H1 (cell line): ENCODE measurements around the gene FMOD. TPM values are rescaled to one million over a fixed set of nuclear protein-coding genes. Genes with fewer than 3 reads are reported as not detected.
A peak's percentile ranks its signal among the peaks of the same experiment; 100 is the strongest.

Source experiments
- CTCF ChIA-PET: fragments of 300-600 bp; sonication (Branson Sonifier 250); formaldehyde crosslinking; loops from one replicate; lab custom pipeline; 2021; ENCODE audit not compliant: partially characterized antibody; lab: Charles Lee
- POLR2A ChIA-PET: fragments of 300-600 bp; sonication (Branson Sonifier 250); formaldehyde crosslinking; loops from one replicate; lab custom pipeline; 2021; ENCODE audit warnings: inconsistent platforms; ENCODE audit not compliant: partially characterized antibody; lab: Charles Lee
- DNase-seq, 2 experiments: peaks; one replicate each; pipeline versions ENCODE4 v3.0.0 to v3.0.0-alpha.2; 2010 to 2022; ENCODE audit warnings: low spot score in 2 of 2, low read depth in 1 of 2, mixed read lengths in 1 of 2
- FAIRE-seq: peaks from 2 replicates; lab custom pipeline; 2011; peaks lifted over from hg19 to GRCh38; lab: Jason Lieb, UNC
- H2AFZ ChIP-seq: 2 replicates; pipeline ENCODE4 v1.8.1; 2012; ENCODE audit warnings: low read length, inconsistent platforms
- H2AK5ac ChIP-seq: 2 replicates; pipeline ENCODE4 v1.6.1; 2013; ENCODE audit warnings: low read depth, low read length
- H2BK120ac ChIP-seq: replicated peaks from 2 replicates; pipeline ENCODE3; 2013; ENCODE audit warnings: low read depth, low read length, inconsistent platforms
- H2BK12ac ChIP-seq: 2 replicates; pipeline ENCODE4 v1.6.1; 2013; ENCODE audit warnings: low read depth, low read length
- H2BK15ac ChIP-seq: 2 replicates; pipeline ENCODE4 v1.6.1; 2013; ENCODE audit warnings: low read length
- H2BK20ac ChIP-seq: 2 replicates; pipeline ENCODE4 v1.6.1; 2013; ENCODE audit warnings: low read length
- H2BK5ac ChIP-seq: 2 replicates; pipeline ENCODE4 v1.6.1; 2013; ENCODE audit warnings: low read depth, low read length
- H3K14ac ChIP-seq: 2 replicates; pipeline ENCODE4 v1.6.1; 2013; ENCODE audit warnings: inconsistent platforms; ENCODE audit not compliant: insufficient read length
- H3K18ac ChIP-seq: 2 replicates; pipeline ENCODE4 v1.6.1; 2013; ENCODE audit warnings: low read length; ENCODE audit errors: extremely low read depth
- H3K23ac ChIP-seq: 2 replicates; pipeline ENCODE4 v1.6.1; 2013; ENCODE audit warnings: inconsistent platforms; ENCODE audit not compliant: insufficient read length
- H3K23me2 ChIP-seq: 2 replicates; pipeline ENCODE4 v1.6.1; 2013; ENCODE audit warnings: low read depth, low read length
- H3K27ac ChIP-seq: 2 replicates; pipeline ENCODE4 v1.6.1; 2011; ENCODE audit warnings: low read depth, low read length, inconsistent platforms
- H3K27me3 ChIP-seq, 4 experiments: replicated peaks in 1 of 4; 1 replicate in 1 of 4; 2 replicates in 3 of 4; pipeline versions ENCODE4 v1.6.1 to v1.8.1; 2011 to 2013; ENCODE audit warnings: low read length in 3 of 4, mild to moderate bottlenecking in 3 of 4, inconsistent platforms in 2 of 4, mixed read lengths in 2 of 4, moderate library complexity in 1 of 4; ENCODE audit not compliant: control insufficient read depth in 3 of 4, insufficient read depth in 3 of 4; ENCODE audit errors: extremely low read depth in 1 of 4
- H3K36me3 ChIP-seq, 4 experiments: 2 replicates each; pipeline versions ENCODE4 v1.6.1 to v1.8.1; 2011 to 2013; ENCODE audit warnings: mild to moderate bottlenecking in 4 of 4, low read length in 3 of 4, moderate library complexity in 2 of 4, control low read depth in 1 of 4, inconsistent platforms in 1 of 4; ENCODE audit not compliant: insufficient read depth in 4 of 4, control insufficient read depth in 2 of 4
- H3K4ac ChIP-seq: replicated peaks from 2 replicates; pipeline ENCODE3; 2013; ENCODE audit warnings: low read length, low read depth, mixed read lengths, inconsistent platforms; ENCODE audit not compliant: insufficient read length
- H3K4me1 ChIP-seq, 4 experiments: replicated peaks in 1 of 4; 1 replicate in 1 of 4; 2 replicates in 3 of 4; pipeline versions ENCODE4 v1.6.1 to v1.8.1; 2011 to 2013; ENCODE audit warnings: low read length in 3 of 4, inconsistent platforms in 2 of 4, mixed read lengths in 1 of 4; ENCODE audit not compliant: insufficient read depth in 4 of 4, control insufficient read depth in 3 of 4
- H3K4me2 ChIP-seq, 2 experiments: 2 replicates each; pipeline versions ENCODE4 v1.6.1 to v1.8.1; 2011 to 2013; ENCODE audit warnings: low read depth in 2 of 2, low read length in 2 of 2, control low read depth in 1 of 2, inconsistent platforms in 1 of 2, mild to moderate bottlenecking in 1 of 2; ENCODE audit not compliant: insufficient read depth in 1 of 2
- H3K4me3 ChIP-seq, 4 experiments: fragments of 200-600, 300-600 bp in 1 of 4; sonication (generic), shearing (Covaris generic), sonication (Bioruptor Twin) in 1 of 4; 2 replicates each; pipeline versions ENCODE4 v1.5.1 to v1.8.1; 2011 to 2016; ENCODE audit warnings: low read length in 4 of 4, low read depth in 3 of 4, control low read depth in 2 of 4, inconsistent platforms in 2 of 4, mild to moderate bottlenecking in 2 of 4, mixed read lengths in 1 of 4, moderate library complexity in 1 of 4; ENCODE audit not compliant: insufficient read depth in 2 of 4; ENCODE audit errors: extremely low read depth in 1 of 4
- H3K56ac ChIP-seq: replicated peaks from 2 replicates; pipeline ENCODE3; 2013; ENCODE audit warnings: low read depth, mild to moderate bottlenecking, mixed read lengths, low read length, inconsistent platforms; ENCODE audit not compliant: insufficient read length
- H3K79me1 ChIP-seq: 2 replicates; pipeline ENCODE4 v1.6.1; 2013; ENCODE audit warnings: low read depth, low read length, control low read depth
- H3K79me2 ChIP-seq, 2 experiments: 2 replicates each; pipeline versions ENCODE4 v1.6.1 to v1.8.1; 2012 to 2013; ENCODE audit warnings: low read length in 2 of 2, mild to moderate bottlenecking in 2 of 2, inconsistent platforms in 1 of 2; ENCODE audit not compliant: insufficient read depth in 2 of 2, control insufficient read depth in 1 of 2
- H3K9ac ChIP-seq, 4 experiments: replicated peaks in 1 of 4; 1 replicate in 1 of 4; 2 replicates in 3 of 4; pipeline versions ENCODE4 v1.6.1 to v1.8.1; 2011 to 2013; ENCODE audit warnings: low read depth in 3 of 4, low read length in 3 of 4, control low read depth in 2 of 4, mild to moderate bottlenecking in 2 of 4, moderate library complexity in 2 of 4, inconsistent platforms in 1 of 4; ENCODE audit errors: extremely low read depth in 1 of 4
- H3K9me3 ChIP-seq, 2 experiments: 2 replicates each; pipeline versions ENCODE4 v1.6.1 to v1.8.1; 2012 to 2013; ENCODE audit warnings: mild to moderate bottlenecking in 2 of 2, moderate library complexity in 2 of 2, control low read depth in 1 of 2, inconsistent platforms in 1 of 2, low read depth in 1 of 2, low read length in 1 of 2, mixed read lengths in 1 of 2; ENCODE audit not compliant: insufficient read depth in 2 of 2
- H4K20me1 ChIP-seq, 2 experiments: replicated peaks in 1 of 2; 2 replicates each; pipeline versions ENCODE3 to v1.8.1; 2011 to 2013; ENCODE audit warnings: inconsistent platforms in 2 of 2, low read length in 2 of 2, mild to moderate bottlenecking in 1 of 2; ENCODE audit not compliant: insufficient read depth in 2 of 2, control insufficient read depth in 1 of 2
- H4K5ac ChIP-seq: 2 replicates; pipeline ENCODE4 v1.6.1; 2013; ENCODE audit warnings: low read length, low read depth, mixed read lengths, inconsistent platforms; ENCODE audit not compliant: insufficient read length
- H4K8ac ChIP-seq: 2 replicates; pipeline ENCODE4 v1.8.0; 2013; ENCODE audit warnings: mild to moderate bottlenecking, moderate library complexity, low read length, inconsistent platforms; ENCODE audit not compliant: insufficient read depth; ENCODE audit errors: extremely low read depth
- H4K91ac ChIP-seq: replicated peaks from 2 replicates; pipeline ENCODE3; 2013; ENCODE audit warnings: low read length, mixed read lengths, inconsistent platforms; ENCODE audit not compliant: insufficient read length
- BACH1 ChIP-seq: IDR thresholded peaks from 2 replicates; pipeline ENCODE4 v1.6.1; 2012; ENCODE audit warnings: low read length, improper control_type of control experiment
- CHD1 ChIP-seq: IDR thresholded peaks from 2 replicates; pipeline ENCODE4 v1.6.1; 2012; ENCODE audit warnings: low read depth, low read length, improper control_type of control experiment
- CREB1 ChIP-seq: IDR thresholded peaks from 2 replicates; pipeline ENCODE4 v1.6.1; 2012; ENCODE audit warnings: inconsistent platforms
- JUN ChIP-seq: IDR thresholded peaks from 2 replicates; pipeline ENCODE4 v1.6.1; 2011; ENCODE audit warnings: low read depth, mild to moderate bottlenecking, improper control_type of control experiment, low read length
- KDM1A ChIP-seq: fragments of 200-600, 300-600 bp; sonication (generic); IDR thresholded peaks from 2 replicates; pipeline ENCODE4 v1.7.1; 2016; ENCODE audit warnings: mild to moderate bottlenecking, low read length, borderline replicate concordance
- POLR2AphosphoS5 ChIP-seq: IDR thresholded peaks from 2 replicates; pipeline ENCODE4 v1.6.1; 2011; ENCODE audit warnings: low read depth, low read length
- RBBP5 ChIP-seq: IDR thresholded peaks from 2 replicates; pipeline ENCODE4 v1.7.1; 2012; ENCODE audit warnings: low read depth, mild to moderate bottlenecking, inconsistent platforms, low read length, moderate library complexity, borderline replicate concordance
- SIRT6 ChIP-seq: IDR thresholded peaks from one replicate; pipeline ENCODE4 v1.7.1; 2012; ENCODE audit warnings: low read length, inconsistent platforms
- WGBS, 2 experiments: shearing (Covaris generic) in 1 of 2; methylation state at CpG; one replicate each; pipeline versions ENCODE4 v1.1.6 to v1.1.7; 2013 to 2015; ENCODE audit warnings: low lambda C conversion rate in 2 of 2, mixed read lengths in 2 of 2, inconsistent platforms in 1 of 2, low coverage in 1 of 2, missing lambda C conversion rate in 1 of 2; ENCODE audit not compliant: insufficient replicate concordance in 2 of 2, insufficient coverage in 1 of 2, insufficient read length in 1 of 2; ENCODE audit errors: extremely low coverage in 1 of 2, missing lambda C conversion rate in 1 of 2; 5-methylcytosine and 5-hydroxymethylcytosine counted together
- polyA plus RNA-seq, 7 experiments: library from polyadenylated mRNA; depleted of rRNA in 3 of 7; stranded (reverse) in 5 of 7; unstranded in 2 of 7; fragments of >200 nt in 5 of 7; fragments of 200-250 nt in 2 of 7; gene quantifications; 1 replicate in 5 of 7; 2 replicates in 1 of 7; 4 replicates in 1 of 7; pipeline versions ENCODE4 v1.2.1 to v1.2.3, GENCODE V29; 2011 to 2013; ENCODE audit warnings: missing spikeins in 2 of 7, mixed read lengths in 2 of 7
- total RNA-seq: library from RNA; stranded (reverse); fragmentation: NEBNext Ultra II Directional; extraction: Animal tissue kit (Norgen Biotek cat#: 25700); gene quantifications from 2 replicates; pipeline ENCODE4 v1.2.1, GENCODE V29; 2021
- TF ChIP-seq, protein P1 (sequence below), 3 experiments: IDR thresholded peaks; 1 replicate in 2 of 3; 2 replicates in 1 of 3; pipeline versions ENCODE4 v1.5.1 to v1.6.1; 2011; ENCODE audit warnings: low read length in 3 of 3, mild to moderate bottlenecking in 3 of 3, inconsistent platforms in 2 of 3, low read depth in 1 of 3, moderate library complexity in 1 of 3; ENCODE audit not compliant: insufficient read depth in 1 of 3; ENCODE audit errors: control extremely low read depth in 1 of 3

The FMOD gene
- total and polyA plus RNA-seq, 2 of the 8 experiments (the other 6 are each of a cell fraction or from before 2014, with no cell fraction given): 0.17 to 0.32 TPM

DNA sequence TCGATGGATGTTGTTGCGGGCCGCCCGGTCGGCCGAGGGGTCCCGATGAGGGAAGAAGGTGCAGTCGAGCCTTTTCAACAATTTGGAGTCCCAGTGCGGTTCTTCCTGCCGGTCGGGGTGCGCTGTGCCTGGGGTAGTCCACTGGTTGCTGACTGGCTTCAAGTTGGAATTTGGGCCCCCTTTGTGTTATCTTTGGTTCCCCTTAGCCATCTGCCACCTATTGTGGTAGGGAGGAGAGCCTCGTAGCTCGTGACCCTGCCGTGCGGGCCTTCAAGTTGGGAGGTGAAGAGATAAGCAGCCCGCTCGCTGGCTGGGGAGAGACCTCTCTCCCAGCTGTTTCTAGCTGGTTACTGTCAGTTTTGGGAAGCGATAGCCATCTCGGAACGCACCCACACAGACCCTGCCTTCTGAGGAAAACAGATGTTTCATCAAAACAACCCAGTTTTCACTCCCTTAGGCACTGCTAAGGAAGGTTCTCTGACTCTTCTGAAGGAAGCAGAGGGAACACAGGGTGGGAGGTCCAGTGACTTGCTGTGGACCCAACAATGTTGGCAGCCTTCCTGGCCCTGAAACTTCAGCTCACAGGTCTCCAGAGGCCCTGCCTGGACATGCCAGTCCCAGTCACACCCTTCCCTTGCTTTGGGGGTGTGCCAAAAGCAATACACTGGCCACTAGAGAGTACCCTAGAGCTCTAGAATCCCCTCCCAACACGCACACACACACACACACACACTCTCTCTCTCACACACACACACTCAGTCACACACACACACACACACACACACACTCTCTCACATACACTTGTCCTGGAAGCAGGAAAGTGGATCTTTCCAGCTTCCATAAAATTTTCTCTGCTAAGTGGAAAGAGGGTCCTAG, 44.6 kb downstream of the FMOD start:
- Histone ChIP-seq H4K20me1 (peaks cover 5 to 25% of the 10 kb centered on the region in 2 experiments), H2BK5ac (no peak overlapping the region), H3K23ac (no peak overlapping the region), H4K91ac (no peak overlapping the region), H2BK120ac (no peak overlapping the region), H3K4me3 (peak overlapping the region; percentile 74 to 92 (median 78)), H3K36me3 (no peaks in the 10 kb centered on the region; a peak in 1 of 8 replicates), H3K23me2 (peaks cover 13% of the 10 kb centered on the region), H4K5ac (no peak overlapping the region), H2BK12ac (peak overlapping the region; percentile 5; the same call in 1 of the 2 replicates), H4K8ac (no peak overlapping the region), H2AK5ac (no peak overlapping the region), H3K9ac (peak overlapping the region; percentile 0 to 93 (median 52); a peak in 4 of 7 replicates), H3K27ac (no peak overlapping the region), H3K9me3 (no peaks in the 10 kb centered on the region), H2AFZ (no peak overlapping the region), H3K4me1 (peaks cover 14 to 33% (median 18%) of the 10 kb centered on the region in 4 experiments), H3K18ac (no peak overlapping the region), H2BK20ac (no peak overlapping the region), H3K4me2 (peak overlapping the region; percentile 82 to 88), H3K56ac (no peak overlapping the region), H2BK15ac (no peak overlapping the region), H3K79me1 (no peaks in the 10 kb centered on the region), H3K79me2 (no peaks in the 10 kb centered on the region), H3K14ac (no peak overlapping the region), H3K27me3 (peaks cover 45 to 91% (median 82%) of the 10 kb centered on the region in 4 experiments), H3K4ac (no peak overlapping the region)
- 9% methylated on average over 22 of the region's 22 CpGs; no CpG with 5 or more reads in 1 of the 2 experiments for WGBS, 2 experiments
- POLR2A ChIA-PET: interaction anchor here (0.6 to 3.3 kb wide), 6 partner anchors 10 to 21 kb away, joined by 3 to 11 read pairs (median 9); no protein-coding TSS in a partner anchor
- DNase-seq: no peak
- CTCF ChIA-PET: interaction anchor here (0.6 to 9.3 kb wide), 19 partner anchors 11 to 460 kb away, joined by 3 to 123 read pairs (median 6); no protein-coding TSS in a partner anchor
- FAIRE-seq: no peak
- TF ChIP-seq SIRT6 (no peak), KDM1A (no peak), RBBP5 (no peak), POLR2AphosphoS5 (0 out of 2 replicates have a peak, but pooled peaks have one; percentile 2), CREB1 (no peak), JUN (no peak), CHD1 (no peak), BACH1 (no peak)
- TF ChIP-seq, protein P1, sequence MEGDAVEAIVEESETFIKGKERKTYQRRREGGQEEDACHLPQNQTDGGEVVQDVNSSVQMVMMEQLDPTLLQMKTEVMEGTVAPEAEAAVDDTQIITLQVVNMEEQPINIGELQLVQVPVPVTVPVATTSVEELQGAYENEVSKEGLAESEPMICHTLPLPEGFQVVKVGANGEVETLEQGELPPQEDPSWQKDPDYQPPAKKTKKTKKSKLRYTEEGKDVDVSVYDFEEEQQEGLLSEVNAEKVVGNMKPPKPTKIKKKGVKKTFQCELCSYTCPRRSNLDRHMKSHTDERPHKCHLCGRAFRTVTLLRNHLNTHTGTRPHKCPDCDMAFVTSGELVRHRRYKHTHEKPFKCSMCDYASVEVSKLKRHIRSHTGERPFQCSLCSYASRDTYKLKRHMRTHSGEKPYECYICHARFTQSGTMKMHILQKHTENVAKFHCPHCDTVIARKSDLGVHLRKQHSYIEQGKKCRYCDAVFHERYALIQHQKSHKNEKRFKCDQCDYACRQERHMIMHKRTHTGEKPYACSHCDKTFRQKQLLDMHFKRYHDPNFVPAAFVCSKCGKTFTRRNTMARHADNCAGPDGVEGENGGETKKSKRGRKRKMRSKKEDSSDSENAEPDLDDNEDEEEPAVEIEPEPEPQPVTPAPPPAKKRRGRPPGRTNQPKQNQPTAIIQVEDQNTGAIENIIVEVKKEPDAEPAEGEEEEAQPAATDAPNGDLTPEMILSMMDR (IDR thresholded peaks at IDR 0.05; ENCODE audit: control extremely low read depth in 1 of 3, insufficient read depth in 1 of 3, low read depth in 1 of 3, low read length in 3 of 3): peak in 1 of 3 experiments; percentile 25; a peak in 1 of 4 replicates
